GM10266 (cell line): Measurements from ENCODE around the gene MAPRE2.

ENCODE experiments used
- DNase-seq: peaks from one replicate; pipeline ENCODE4 v3.0.0; 2012; ENCODE audit errors: extremely low spot score
- TF ChIP-seq, protein P1 (sequence below): IDR thresholded peaks from 2 replicates; pipeline ENCODE4 v1.5.1; 2012; ENCODE audit warnings: mild to moderate bottlenecking, low read depth; ENCODE audit not compliant: control insufficient read depth, insufficient read depth; ENCODE audit errors: missing control alignments

The MAPRE2 gene

GRCh38 chr18:35121531-35121930 is 80.3 kb downstream of the MAPRE2 start:
- DNase-seq, result no peak
- TF ChIP-seq, protein P1, sequence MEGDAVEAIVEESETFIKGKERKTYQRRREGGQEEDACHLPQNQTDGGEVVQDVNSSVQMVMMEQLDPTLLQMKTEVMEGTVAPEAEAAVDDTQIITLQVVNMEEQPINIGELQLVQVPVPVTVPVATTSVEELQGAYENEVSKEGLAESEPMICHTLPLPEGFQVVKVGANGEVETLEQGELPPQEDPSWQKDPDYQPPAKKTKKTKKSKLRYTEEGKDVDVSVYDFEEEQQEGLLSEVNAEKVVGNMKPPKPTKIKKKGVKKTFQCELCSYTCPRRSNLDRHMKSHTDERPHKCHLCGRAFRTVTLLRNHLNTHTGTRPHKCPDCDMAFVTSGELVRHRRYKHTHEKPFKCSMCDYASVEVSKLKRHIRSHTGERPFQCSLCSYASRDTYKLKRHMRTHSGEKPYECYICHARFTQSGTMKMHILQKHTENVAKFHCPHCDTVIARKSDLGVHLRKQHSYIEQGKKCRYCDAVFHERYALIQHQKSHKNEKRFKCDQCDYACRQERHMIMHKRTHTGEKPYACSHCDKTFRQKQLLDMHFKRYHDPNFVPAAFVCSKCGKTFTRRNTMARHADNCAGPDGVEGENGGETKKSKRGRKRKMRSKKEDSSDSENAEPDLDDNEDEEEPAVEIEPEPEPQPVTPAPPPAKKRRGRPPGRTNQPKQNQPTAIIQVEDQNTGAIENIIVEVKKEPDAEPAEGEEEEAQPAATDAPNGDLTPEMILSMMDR, result no peak

- TF ChIP-seq, protein P1, result peak; percentile 39
- peak; percentile 18 for DNase-seq
Observed at GRCh38 chr18:35122586-35123224, 81.5 kb downstream of the MAPRE2 start.

DNA sequence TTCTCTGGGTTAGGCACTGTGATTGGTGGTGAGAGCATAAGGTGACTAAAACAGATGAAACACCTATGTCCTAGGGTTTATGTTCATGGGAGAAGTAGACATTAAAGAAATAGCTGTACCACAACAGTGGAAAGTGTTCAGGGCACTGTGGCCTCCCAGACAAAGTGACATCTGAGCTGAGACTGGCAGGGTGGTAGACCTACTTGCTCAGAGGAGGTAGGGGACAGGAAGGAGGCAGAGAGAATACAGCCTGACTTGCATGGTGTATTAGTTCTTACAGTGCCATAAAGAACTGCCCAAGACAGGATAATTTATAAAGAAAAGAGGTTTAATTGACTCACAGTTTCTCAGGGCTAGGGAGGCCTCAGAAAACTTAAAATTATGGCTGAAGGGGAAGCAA is 82.6 kb downstream of the MAPRE2 start:
- no peak for DNase-seq
- TF ChIP-seq, protein P1, result no peak

DNA sequence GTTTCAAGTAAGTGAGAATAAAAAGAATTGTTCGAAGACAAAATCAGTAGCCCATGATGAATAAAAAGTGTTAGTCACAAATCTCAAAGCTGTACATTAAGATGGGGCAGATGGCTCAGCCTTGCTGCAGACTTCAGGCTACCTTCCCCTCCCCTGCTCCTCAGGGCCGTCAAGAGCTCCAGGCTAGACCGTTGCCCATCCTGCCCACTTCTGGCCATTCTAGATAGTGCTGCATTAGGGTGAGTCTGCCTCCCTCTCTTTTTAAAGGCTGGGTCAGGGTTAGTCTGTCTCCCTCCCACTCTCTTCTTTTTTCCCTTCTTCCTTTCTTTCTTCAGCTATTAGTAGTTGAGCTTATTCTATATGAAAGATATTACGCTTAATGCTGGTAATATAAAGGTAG is 86.0 kb downstream of the MAPRE2 start:
- TF ChIP-seq, protein P1, result no peak
- DNase-seq, result no peak

DNA sequence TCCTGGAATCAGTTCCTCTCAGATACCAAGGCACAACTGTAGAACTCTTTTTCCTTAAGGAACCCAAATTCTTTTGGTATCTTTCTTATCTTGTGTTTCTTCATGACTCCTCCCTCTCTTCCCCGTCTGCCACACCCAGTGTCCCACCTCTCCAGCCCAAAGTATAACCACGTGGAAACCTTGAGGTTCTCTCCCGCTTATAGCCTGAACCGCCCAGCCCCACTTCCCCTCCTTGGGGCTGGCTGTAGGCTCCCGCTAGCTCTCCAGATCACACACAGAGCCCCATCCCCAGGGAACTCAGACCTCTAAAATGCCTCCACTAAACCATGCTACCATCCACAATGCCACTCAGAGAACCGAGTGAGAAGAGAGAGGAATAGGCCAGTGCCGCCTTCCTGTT is 87.5 kb downstream of the MAPRE2 start:
- DNase-seq, result no peak
- TF ChIP-seq, protein P1, result no peak

DNA sequence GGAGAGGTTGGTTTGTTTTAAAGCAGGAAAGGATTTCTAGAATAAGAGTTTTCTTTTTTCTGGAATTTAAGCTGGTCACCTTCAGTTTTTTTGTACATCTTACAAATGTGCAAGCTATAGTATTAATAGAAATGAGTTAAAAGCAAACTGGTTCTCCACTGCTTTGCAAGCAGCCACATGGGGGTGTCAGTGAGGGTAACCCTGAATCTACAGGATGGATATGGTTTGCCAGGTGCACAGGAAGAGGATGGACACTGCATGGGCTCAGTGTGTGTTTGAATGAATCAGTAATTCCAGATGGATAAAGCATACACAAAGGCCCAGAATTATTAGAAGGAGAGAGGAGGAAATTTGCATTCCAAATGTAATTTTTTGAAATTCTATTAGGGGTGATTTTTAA is 89.0 kb downstream of the MAPRE2 start:
- TF ChIP-seq, protein P1, result no peak
- DNase-seq, result no peak

GRCh38 chr18:35131387-35132020 is 90.3 kb downstream of the MAPRE2 start:
- TF ChIP-seq, protein P1, result no peak
- DNase-seq, result no peak
